ENCODE results near the gene PCDHB8. TPM values are rescaled to one million over a fixed set of nuclear protein-coding genes. Genes with fewer than 3 reads are reported as not detected.
"Not testable (repeated sequence)": the region's sequence is repeated elsewhere in the genome, so short reads cannot be mapped to it uniquely, and the experiment has no call there.

The PCDHB8 gene
- total RNA-seq = not detected

DNA sequence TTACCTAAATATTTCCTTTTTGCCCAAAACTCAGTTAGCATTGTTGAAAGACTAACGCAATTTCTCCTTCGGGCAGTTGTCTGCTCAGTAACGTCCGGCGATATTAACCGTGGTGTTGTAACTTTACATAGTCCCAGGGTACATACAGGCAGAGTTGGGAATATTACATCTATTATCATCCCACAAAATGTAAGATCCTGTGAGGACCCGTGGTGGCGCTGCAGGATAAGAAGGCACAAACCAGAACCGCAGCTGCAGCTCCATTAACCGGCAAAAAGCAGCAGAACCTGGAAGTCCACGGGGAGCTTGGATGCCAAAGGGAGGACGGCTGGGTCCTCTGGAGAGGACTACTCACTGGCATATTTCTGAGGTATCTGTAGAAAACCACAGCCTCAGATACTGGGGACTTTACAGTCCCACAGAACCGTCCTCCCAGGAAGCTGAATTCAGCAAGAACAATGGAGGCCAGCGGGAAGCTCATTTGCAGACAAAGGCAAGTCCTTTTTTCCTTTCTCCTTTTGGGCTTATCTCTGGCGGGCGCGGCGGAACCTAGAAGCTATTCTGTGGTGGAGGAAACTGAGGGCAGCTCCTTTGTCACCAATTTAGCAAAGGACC, at the start of gene PCDHB8:
Gene PCDHB8, plus strand, starts transcription at position 214 of the 615 bp plus-strand sequence. Its CDS starts 245 bp downstream, at position 459.
- H3K27ac Mint-ChIP-seq; H3K4me1 Mint-ChIP-seq; POLR2A ChIA-PET; H3K4me3 Mint-ChIP-seq; H3K36me3 Mint-ChIP-seq (ENCODE audit: low read depth); DNase-seq: not testable (repeated sequence)
- CTCF ChIA-PET = interaction anchor here (1.2 kb wide), 1 partner anchor 28 kb away, joined by 3 read pairs; the partner anchor contains the start of gene PCDHB6
- H3K27me3 Mint-ChIP-seq = peaks cover 12% of the 10 kb centered on the region
- H3K9me3 Mint-ChIP-seq = peaks cover 21% of the 10 kb centered on the region

DNA sequence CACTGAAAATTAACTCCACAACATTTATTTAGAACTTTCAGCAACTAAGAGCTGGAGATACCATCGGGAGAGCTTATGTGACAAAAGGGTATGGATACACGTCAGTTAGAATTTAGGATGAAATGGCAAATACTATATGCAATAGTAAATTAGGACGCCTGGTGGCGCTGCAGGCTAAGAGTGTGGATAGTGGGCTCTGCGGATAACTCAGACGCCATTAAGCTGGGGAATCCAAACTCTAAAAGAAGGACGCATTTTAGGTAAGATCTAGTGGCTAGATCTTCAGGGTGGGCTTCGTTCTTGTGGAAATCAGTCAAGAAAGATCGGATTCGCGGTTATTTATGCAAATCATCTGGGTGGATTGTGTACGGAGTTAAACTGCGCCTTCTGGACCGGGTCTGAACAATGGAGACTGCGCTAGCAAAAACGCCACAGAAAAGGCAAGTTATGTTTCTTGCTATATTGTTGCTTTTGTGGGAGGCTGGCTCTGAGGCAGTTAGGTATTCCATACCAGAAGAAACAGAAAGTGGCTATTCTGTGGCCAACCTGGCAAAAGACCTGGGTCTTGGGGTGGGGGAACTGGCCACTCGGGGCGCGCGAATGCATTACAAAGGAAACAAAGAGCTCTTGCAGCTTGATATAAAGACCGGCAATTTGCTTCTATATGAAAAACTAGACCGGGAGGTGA, 42.4 kb upstream of the PCDHB8 start, which contains the start of gene PCDHB5:
Gene PCDHB5, plus strand, starts transcription at position 177 of the 688 bp plus-strand sequence. Its CDS starts 229 bp downstream, at position 406.
- ChIA-PET CTCF (no interaction called here), POLR2A (no interaction called here)
- Mint-ChIP-seq H3K4me3 (no peak within 1 kb of the TSS), H3K9me3 (peaks cover 28% of the 10 kb centered on the region), H3K27ac (no peak within 1 kb of the TSS), H3K27me3 (peaks cover 9% of the 10 kb centered on the region), H3K36me3 (ENCODE audit: low read depth) (peaks cover 2% of the 10 kb centered on the region), H3K4me1 (peaks cover 2% of the 10 kb centered on the region)
- no peak for DNase-seq

DNA sequence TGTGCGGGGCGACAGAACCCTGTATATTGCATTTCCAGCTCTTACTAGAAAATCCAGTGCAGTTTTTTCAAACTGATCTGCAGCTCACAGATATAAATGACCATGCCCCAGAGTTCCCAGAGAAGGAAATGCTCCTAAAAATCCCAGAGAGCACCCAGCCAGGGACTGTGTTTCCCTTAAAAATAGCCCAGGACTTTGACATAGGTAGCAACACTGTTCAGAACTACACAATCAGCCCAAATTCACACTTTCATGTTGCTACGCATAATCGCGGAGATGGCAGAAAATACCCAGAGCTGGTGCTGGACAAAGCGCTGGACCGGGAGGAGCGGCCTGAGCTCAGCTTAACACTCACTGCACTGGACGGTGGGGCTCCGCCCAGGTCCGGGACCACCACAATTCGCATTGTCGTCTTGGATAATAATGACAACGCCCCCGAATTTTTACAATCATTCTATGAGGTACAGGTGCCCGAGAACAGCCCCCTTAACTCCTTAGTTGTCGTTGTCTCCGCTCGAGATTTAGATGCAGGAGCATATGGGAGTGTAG, 41.8 kb upstream of the PCDHB8 start:
- Mint-ChIP-seq H3K4me1 (peaks cover 2% of the 10 kb centered on the region), H3K27ac (no peak overlapping the region), H3K36me3 (ENCODE audit: low read depth) (peaks cover 2% of the 10 kb centered on the region), H3K4me3 (no peak overlapping the region), H3K27me3 (peaks cover 7% of the 10 kb centered on the region), H3K9me3 (peaks cover 28% of the 10 kb centered on the region)
- no peak for DNase-seq
- CTCF ChIA-PET = no interaction called here
- POLR2A ChIA-PET = no interaction called here

DNA sequence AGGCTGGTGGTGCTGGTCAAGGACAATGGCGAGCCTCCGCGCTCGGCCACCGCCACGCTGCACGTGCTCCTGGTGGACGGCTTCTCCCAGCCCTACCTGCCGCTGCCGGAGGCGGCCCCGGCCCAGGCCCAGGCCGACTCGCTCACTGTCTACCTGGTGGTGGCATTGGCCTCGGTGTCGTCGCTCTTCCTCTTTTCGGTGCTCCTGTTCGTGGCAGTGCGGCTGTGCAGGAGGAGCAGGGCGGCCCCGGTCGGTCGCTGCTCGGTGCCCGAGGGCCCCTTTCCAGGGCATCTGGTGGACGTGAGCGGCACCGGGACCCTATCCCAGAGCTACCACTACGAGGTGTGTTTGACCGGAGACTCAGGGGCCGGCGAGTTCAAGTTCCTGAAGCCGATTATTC, 40.2 kb upstream of the PCDHB8 start:
- H3K27me3 Mint-ChIP-seq; H3K4me3 Mint-ChIP-seq; POLR2A ChIA-PET; DNase-seq; H3K4me1 Mint-ChIP-seq; H3K36me3 Mint-ChIP-seq (ENCODE audit: low read depth); CTCF ChIA-PET; H3K27ac Mint-ChIP-seq: not testable (repeated sequence)
- H3K9me3 Mint-ChIP-seq = peaks cover 28% of the 10 kb centered on the region

DNA sequence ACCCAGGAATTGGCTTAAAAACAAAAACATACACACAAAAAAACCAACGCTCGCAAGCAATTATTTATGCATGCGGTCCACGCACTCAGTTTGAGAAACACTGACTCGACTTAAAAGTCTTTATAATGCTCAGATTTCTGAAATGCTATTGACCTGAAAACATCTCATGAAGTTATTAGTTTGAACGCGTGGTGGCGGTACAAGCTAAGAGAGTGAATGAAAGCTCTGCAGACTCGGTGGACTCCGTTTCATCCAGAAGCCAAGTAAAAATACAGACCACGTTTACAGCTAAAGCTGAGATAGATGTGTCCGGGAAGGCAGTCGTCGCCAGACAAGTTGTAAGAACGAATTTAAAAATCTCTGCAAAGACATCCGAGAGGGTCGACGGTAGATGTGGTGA, 27.8 kb upstream of the PCDHB8 start, which contains the start of gene PCDHB6:
Gene PCDHB6, plus strand, starts transcription at position 246 of the 400 bp plus-strand sequence. CDS start 201 bp downstream, outside the sequence.
- ChIA-PET CTCF (interaction anchor here (1.2 kb wide), 1 partner anchor 27 kb away, joined by 3 read pairs; the partner anchor contains the start of gene PCDHB8), POLR2A (no interaction called here)
- DNase-seq = no peak
- H3K27me3 Mint-ChIP-seq = peaks cover 16% of the 10 kb centered on the region
- H3K9me3 Mint-ChIP-seq = peaks cover 14% of the 10 kb centered on the region
- no peak within 1 kb of the TSS for H3K27ac Mint-ChIP-seq
- H3K4me3 Mint-ChIP-seq = peak within 1 kb of the TSS; percentile 35
- peaks cover 3% of the 10 kb centered on the region for H3K4me1 Mint-ChIP-seq
- peaks cover 4% of the 10 kb centered on the region for H3K36me3 Mint-ChIP-seq (ENCODE audit: low read depth)

DNA sequence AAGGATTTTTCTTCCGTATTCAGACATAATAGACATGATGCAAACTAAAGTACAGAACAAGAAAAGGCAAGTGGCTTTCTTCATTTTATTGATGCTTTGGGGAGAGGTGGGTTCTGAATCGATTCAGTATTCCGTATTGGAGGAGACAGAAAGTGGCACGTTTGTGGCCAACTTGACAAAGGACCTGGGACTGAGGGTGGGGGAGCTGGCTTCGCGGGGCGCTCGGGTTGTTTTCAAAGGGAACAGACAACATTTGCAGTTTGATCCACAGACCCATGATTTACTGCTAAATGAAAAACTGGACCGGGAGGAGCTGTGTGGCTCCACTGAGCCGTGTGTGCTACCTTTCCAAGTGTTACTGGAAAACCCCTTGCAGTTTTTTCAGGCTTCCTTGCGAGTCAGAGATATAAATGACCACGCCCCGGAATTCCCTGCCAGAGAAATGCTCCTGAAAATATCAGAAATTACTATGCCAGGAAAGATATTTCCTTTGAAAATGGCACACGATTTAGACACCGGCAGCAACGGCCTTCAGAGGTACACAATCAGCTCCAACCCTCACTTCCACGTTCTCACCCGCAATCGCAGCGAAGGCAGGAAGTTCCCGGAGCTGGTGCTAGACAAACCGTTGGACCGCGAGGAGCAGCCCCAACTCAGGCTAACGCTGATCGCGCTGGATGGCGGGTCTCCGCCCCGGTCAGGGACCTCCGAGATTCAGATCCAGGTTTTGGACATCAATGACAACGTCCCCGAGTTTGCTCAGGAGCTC, 27.2 kb upstream of the PCDHB8 start:
- Mint-ChIP-seq H3K36me3 (ENCODE audit: low read depth) (peaks cover 4% of the 10 kb centered on the region), H3K27ac (no peak overlapping the region), H3K4me1 (peaks cover 3% of the 10 kb centered on the region), H3K4me3 (peak overlapping the region; percentile 35), H3K9me3 (peaks cover 14% of the 10 kb centered on the region), H3K27me3 (peaks cover 16% of the 10 kb centered on the region)
- CTCF ChIA-PET = interaction anchor here (1.2 kb wide), 1 partner anchor 27 kb away, joined by 3 read pairs; the partner anchor contains the start of gene PCDHB8
- POLR2A ChIA-PET = no interaction called here
- no peak for DNase-seq

DNA sequence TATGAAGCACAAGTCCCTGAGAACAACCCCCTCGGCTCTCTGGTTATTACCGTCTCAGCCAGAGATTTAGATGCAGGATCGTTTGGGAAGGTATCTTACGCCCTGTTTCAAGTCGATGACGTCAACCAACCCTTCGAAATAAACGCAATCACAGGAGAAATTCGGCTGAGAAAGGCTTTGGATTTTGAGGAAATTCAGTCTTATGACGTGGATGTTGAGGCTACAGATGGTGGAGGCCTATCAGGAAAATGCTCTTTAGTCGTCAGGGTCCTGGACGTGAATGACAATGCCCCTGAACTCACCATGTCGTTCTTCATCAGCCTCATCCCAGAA, 26.6 kb upstream of the PCDHB8 start:
- POLR2A ChIA-PET = no interaction called here
- CTCF ChIA-PET = no interaction called here
- no peak for DNase-seq

DNA sequence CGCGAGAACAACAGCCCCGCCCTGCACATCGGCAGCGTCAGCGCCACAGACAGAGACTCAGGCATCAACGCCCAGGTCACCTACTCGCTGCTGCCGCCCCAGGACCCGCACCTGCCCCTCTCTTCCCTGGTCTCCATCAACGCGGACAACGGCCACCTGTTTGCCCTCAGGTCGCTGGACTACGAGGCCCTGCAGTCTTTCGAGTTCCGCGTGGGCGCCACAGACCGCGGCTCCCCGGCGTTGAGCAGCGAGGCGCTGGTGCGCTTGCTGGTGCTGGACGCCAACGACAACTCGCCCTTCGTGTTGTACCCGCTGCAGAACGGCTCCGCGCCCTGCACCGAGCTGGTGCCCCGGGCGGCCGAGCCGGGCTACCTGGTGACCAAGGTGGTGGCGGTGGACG, 26.0 kb upstream of the PCDHB8 start:
- CTCF ChIA-PET = not testable (repeated sequence)

More for the DNA sequence above, 26.6 kb upstream of the PCDHB8 start:
- Mint-ChIP-seq H3K36me3 (ENCODE audit: low read depth) (peaks cover 4% of the 10 kb centered on the region), H3K4me3 (no peak overlapping the region), H3K9me3 (peaks cover 14% of the 10 kb centered on the region), H3K27ac (no peak overlapping the region), H3K4me1 (peaks cover 3% of the 10 kb centered on the region), H3K27me3 (peaks cover 16% of the 10 kb centered on the region)

DNA sequence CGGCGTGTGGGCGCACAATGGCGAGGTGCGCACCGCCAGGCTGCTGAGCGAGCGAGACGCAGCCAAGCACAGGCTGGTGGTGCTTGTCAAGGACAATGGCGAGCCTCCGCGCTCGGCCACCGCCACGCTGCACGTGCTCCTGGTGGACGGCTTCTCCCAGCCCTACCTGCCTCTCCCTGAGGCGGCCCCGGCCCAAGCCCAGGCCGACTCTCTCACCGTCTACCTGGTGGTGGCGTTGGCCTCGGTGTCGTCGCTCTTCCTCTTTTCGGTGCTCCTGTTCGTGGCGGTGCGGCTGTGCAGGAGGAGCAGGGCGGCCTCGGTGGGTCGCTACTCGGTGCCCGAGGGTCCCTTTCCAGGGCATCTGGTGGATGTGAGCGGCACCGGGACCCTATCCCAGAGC, 25.5 kb upstream of the PCDHB8 start:
- Mint-ChIP-seq H3K27ac (peak overlapping the region; percentile 33), H3K9me3 (peaks cover 25% of the 10 kb centered on the region), H3K27me3 (peaks cover 16% of the 10 kb centered on the region)
- H3K36me3 Mint-ChIP-seq (ENCODE audit: low read depth); CTCF ChIA-PET; H3K4me1 Mint-ChIP-seq; POLR2A ChIA-PET; H3K4me3 Mint-ChIP-seq; DNase-seq: not testable (repeated sequence)

More for the DNA sequence above, 26.0 kb upstream of the PCDHB8 start:
- H3K27me3 Mint-ChIP-seq = peaks cover 16% of the 10 kb centered on the region
- peak overlapping the region; percentile 38 for H3K27ac Mint-ChIP-seq
- H3K4me1 Mint-ChIP-seq; DNase-seq; H3K36me3 Mint-ChIP-seq (ENCODE audit: low read depth); POLR2A ChIA-PET; H3K4me3 Mint-ChIP-seq: not testable (repeated sequence)
- H3K9me3 Mint-ChIP-seq = peaks cover 21% of the 10 kb centered on the region

DNA sequence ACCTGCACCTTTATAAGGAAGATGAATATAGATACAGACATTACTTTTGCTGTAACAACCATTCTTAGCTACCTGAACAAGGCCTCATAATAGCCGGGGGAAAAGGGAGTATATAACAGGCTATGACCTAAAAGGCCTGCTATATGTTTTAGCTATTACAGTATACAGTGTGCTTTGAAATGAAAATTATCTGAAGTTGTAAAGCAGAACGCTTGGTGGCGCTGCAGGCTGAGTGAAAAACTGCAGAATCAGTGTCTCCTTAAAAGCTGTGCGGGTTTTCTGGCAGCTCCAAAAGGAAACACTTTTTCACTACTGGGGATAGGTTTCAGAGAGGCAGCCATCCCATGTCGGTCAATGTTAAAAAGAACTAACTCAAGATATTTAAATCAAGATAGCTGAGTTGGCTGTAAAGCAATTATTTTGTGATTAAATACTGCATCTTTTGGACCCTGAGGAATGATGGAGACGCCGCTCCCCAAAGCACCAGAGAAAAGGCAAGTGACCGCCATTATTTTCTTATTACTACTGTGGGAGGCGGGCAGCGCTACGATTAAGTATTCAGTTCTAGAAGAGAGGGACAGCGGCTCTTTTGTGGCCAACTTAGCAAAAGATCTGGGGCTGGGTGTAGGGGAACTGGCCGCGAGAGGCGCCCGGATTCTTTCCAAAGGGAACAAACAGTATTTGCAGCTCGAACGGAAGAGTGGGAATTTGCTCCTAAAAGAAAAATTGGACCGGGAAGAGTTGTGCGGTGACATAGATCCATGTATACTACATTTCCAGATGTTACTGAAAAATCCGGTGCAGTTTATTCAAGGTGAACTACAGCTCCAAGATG, 21.8 kb upstream of the PCDHB8 start:
- H3K9me3 Mint-ChIP-seq = peaks cover 22% of the 10 kb centered on the region
- POLR2A ChIA-PET = no interaction called here
- H3K36me3 Mint-ChIP-seq (ENCODE audit: low read depth) = peaks cover 3% of the 10 kb centered on the region
- no peak overlapping the region for H3K27ac Mint-ChIP-seq
- no peak for DNase-seq
- H3K4me3 Mint-ChIP-seq = no peak overlapping the region
- CTCF ChIA-PET = interaction anchor here (0.6 kb wide), 1 partner anchor 66 kb away, joined by 3 read pairs; no protein-coding TSS in a partner anchor
- no peaks in the 10 kb centered on the region for H3K4me1 Mint-ChIP-seq
- H3K27me3 Mint-ChIP-seq = peaks cover 11% of the 10 kb centered on the region

DNA sequence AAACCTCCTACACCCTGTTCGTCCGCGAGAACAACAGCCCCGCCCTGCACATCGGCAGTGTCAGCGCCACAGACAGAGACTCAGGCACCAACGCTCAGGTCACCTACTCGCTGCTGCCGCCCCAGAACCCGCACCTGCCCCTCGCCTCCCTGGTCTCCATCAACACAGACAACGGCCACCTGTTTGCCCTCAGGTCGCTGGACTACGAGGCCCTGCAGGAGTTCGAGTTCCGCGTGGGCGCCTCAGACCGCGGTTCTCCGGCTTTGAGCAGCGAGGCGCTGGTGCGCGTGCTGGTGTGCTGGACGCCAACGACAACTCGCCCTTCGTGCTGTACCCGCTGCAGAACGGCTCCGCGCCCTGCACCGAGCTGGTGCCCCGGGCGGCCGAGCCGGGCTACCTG, 20.2 kb upstream of the PCDHB8 start:
- POLR2A ChIA-PET; H3K27me3 Mint-ChIP-seq; CTCF ChIA-PET; H3K4me3 Mint-ChIP-seq; DNase-seq; H3K36me3 Mint-ChIP-seq (ENCODE audit: low read depth); H3K4me1 Mint-ChIP-seq; H3K27ac Mint-ChIP-seq: not testable (repeated sequence)
- peaks cover 16% of the 10 kb centered on the region for H3K9me3 Mint-ChIP-seq

DNA sequence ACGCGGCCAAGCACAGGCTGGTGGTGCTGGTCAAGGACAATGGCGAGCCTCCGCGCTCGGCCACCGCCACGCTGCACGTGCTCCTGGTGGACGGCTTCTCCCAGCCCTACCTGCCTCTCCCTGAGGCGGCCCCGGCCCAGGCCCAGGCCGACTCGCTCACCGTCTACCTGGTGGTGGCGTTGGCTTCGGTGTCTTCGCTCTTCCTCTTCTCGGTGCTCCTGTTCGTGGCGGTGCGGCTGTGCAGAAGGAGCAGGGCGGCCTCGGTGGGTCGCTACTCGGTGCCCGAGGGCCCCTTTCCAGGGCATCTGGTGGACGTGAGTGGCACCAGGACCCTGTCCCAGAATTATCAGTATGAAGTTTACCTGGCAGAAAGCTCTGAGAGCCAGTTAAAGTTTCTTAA, 19.7 kb upstream of the PCDHB8 start:
- peaks cover 16% of the 10 kb centered on the region for H3K9me3 Mint-ChIP-seq
- H3K27me3 Mint-ChIP-seq; H3K27ac Mint-ChIP-seq; H3K4me1 Mint-ChIP-seq; POLR2A ChIA-PET; DNase-seq; CTCF ChIA-PET; H3K4me3 Mint-ChIP-seq; H3K36me3 Mint-ChIP-seq (ENCODE audit: low read depth): not testable (repeated sequence)
